GM08714 (cell line): ENCODE measurements around the gene VPS37C.
"Not testable (repeated sequence)": the region's sequence is repeated elsewhere in the genome, so short reads cannot be mapped to it uniquely, and the experiment has no call there.

Experiments
- H3K4me3 ChIP-seq: fragments of 200-500 bp; sonication (Bioruptor generic); 2 replicates; pipeline ENCODE4 v1.5.1; 2014; ENCODE audit warnings: mild to moderate bottlenecking, low read length, inconsistent platforms
- ZNF274 ChIP-seq: IDR thresholded peaks from 2 replicates; pipeline ENCODE4 v1.6.1; 2012; ENCODE audit warnings: mild to moderate bottlenecking, low read depth, low read length

Gene VPS37C

GRCh38 chr11:61113201-61113600 lies 48.0 kb downstream of the VPS37C start:
- no peak for TF ChIP-seq ZNF274

DNA sequence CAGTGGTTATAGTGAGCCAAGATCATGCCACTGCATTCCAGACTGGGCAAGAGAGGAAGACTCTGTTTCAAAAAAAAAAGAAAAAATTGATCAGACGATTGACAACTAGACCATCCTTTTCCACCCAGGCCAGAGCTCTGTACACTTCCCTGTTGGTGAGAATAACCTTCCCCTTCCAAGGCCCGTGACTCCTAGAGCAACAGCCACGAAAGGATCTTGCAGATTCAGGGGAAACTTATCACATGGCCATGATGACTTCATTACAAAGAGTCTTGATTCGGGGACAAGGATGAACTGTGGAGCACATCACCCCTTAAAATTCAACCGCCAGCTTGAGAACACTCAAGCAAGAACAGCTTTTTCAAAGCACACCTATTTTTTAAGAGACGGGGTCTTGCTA lies 48.7 kb downstream of the VPS37C start:
- H3K4me3 ChIP-seq, result no peak overlapping the region
- TF ChIP-seq ZNF274, result no peak

More at GRCh38 chr11:61113201-61113600, 48.0 kb downstream of the VPS37C start:
- no peak overlapping the region for H3K4me3 ChIP-seq

DNA sequence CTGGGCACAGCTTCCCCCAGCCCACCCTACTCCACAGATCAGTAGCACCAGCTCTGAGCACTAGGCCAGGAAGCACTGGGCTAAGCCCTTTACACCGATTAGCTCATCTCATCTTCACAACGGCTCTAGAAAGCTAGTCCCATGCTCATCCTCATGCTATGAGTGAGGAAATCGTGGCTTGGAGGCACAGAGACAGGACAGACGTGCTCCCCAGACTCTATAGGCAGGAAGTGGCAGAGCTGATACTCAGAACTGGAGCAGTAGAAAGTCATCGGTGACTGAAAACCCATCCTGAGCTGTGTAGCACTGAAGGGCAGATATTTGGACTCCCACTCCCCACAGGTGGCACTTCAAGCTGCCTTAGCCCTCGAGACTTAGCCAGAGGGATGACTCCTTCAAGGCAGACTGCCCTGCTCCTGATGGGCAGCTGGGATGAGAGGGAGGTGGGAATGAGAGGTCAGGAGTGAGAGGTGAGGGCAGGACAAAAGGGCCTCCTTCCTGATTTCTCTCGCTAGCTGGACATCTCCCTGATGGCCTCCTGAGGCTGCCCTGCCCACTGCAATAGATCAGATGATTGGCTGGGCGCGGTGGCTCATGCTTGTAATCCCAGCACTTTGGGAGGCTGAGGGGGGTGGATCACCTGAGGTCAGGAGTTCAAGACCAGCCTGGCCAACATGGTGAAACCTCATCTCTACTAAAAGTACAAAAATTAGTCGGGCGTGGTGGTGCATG lies 49.3 kb downstream of the VPS37C start:
- no peak for TF ChIP-seq ZNF274
- H3K4me3 ChIP-seq, result no peak overlapping the region

DNA sequence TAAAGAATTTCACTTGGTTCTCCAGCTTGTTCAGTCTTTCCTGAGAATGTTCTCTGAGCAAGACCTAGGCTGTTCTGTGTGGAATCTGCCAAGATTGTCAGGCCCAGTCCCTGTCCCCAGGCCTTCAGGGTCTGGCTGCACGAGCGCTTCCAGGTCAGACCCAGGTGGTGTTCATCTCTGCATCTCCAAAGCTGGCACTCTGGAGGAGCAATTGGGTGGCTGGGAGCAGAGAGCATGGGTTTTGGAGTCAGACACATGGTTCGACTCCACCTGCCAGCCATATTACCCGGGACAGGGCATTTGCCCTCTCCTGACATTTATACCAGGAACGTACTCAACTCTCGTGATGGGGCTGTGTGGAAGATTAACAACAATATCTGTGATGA lies 50.2 kb downstream of the VPS37C start:
- H3K4me3 ChIP-seq, result no peak overlapping the region
- TF ChIP-seq ZNF274, result no peak

DNA sequence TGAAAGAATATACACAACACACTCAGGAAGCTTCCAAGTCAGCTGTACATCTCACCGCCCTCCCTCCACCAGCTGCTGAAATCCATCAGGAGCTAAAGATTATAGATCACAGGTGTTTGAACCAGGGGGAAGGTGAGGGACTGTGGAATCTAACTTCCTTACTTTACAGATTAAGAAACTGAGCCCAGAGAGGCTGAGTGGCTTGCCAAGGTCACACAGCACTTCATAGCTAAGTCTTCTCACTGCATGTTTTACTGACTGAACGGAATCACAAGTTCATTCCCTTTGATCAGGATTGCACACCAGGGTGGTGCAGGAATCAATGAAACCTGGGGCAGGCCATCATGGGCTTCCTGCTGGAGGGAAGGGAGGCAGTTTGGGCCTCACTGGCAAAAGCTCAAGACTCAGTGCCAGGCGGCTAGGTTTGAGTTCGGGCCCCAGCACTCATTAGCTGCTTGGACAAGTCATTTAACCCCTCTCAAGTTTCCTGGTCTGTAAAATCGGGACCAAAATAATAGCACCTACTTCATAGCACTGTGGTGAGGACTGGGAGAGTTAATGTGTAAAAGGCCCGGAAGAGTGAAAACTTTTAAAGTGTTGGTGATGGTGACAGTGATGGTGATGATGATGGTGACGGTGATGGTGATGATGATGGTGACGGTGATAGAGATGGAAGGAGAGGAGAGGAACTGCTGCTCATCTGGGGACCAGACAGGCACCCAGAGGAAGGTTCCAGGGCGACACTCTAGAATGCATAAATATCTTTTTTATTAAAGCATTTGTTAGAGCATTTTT lies 50.8 kb downstream of the VPS37C start:
- H3K4me3 ChIP-seq, result no peak overlapping the region
- no peak for TF ChIP-seq ZNF274

DNA sequence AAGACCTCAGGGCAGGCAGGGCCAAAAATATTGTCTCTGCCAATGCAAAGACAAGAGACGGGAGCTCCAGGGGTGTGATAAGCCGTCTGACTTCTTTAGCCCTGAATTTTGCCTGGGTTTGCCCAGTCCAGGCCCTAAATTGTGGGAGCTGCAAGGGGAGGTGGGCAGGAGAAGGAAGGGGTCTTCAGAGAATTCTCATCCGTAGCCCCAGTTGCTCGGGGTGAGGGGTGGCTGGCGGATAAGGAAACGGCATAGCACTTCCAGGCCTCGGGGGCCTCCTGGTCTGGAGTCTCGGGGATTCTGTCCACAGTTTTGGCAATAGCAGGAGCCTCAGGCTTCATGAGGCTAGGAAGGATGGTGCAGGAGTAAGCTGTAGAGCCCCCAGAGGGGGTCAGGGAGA lies 51.6 kb downstream of the VPS37C start:
- no peak for TF ChIP-seq ZNF274
- no peak overlapping the region for H3K4me3 ChIP-seq

DNA sequence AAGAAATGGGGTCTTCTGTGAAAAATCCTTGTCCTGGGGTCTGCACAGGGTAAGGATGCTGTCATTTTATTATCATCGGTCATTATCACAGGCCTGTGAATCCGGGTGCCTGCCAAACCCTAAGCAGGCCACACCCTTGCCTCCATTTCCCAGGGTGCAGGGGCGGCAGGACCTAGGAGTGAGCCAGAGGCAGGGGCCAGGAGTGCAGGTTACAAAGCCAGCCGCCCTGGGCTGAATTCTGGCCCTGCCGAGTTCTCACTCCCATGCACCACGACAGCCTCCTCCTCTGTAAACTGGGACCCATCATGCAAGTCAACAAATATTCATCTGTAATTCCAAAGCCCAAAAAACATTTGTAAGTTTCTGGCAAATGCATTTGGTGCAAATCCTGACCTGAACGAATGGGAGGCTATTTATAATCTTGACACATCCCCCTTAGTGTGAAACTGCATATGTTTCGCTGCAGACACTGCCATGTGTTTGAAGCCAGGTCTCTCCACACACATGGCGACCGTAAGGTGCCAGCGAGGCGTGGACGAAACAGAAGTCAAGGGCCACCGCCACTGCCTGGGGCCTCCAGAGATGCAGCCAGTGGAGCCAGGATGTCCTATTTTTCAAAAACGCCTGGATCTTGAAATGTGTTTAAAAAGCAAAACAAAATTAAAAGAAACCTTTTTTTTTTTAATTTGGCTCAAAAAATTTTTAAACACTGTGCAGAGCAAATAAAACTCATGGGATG lies 52.2 kb downstream of the VPS37C start:
- H3K4me3 ChIP-seq, result no peak overlapping the region
- TF ChIP-seq ZNF274, result no peak

DNA sequence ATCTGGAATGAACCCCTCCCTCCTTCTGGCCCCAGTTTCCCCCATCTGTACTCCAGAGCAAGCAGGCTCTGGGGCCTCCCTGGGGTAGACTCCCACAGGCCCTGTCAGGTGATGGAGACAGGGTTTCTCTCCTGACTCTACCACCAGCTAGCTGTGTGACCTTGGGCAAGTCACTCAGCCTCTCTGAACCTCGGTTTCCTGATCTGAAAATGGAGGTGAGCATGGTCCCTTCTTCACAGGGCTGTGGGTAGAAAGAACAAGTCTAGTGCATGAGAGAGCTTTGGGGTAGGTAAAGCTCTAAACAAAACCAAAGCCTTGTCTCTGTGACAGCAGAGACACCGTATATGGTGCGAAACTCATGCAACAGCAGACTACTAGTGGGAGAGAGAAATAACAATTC lies 53.3 kb downstream of the VPS37C start:
- H3K4me3 ChIP-seq, result no peak overlapping the region
- no peak for TF ChIP-seq ZNF274

DNA sequence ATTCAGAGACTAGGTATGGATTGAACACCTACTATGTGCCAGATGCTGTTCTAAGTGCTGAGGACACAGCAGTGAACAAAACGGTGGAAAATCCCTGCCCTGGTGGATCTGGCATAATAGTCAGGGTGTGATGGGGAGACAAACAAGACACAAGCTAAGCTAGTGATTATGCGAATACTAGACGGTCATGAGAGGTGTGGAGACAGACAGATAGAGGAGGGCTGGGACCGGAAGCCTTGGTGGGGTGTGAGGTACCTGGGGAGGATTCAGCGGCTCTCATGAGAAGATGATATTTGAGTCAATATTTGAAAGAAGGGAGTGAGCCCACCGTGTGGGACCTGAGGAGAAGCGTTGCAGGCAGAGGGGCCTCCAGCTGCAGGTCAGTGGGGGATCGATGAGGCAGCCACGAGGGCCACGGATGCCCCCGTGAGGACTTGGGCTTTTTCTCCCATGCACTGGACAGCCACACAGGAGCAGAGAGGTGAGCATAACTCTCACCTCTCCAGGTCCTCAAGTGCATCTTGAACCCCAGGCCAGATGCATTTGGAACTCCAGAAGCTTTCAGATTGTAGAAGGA lies 54.2 kb downstream of the VPS37C start:
- TF ChIP-seq ZNF274, result no peak
- no peak overlapping the region for H3K4me3 ChIP-seq

DNA sequence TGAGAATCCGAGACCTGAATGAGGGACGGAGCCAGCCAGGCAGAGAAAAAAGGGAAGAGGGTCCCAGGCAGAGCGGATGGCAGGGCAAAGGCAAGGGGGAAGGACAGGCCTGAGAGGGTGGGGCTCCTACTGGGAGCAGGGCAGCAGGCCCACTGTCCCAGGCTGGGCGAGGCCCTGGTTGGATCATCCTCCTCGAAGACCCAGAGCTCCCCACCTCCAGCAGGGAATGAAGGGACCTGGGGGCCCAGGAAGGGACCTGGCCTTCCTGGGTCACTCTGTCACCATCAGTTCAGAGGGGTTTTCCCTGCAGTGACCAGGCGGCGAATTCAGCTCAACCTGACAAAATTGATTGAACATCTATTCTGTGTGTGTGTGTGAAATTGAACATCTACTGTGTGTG lies 54.9 kb downstream of the VPS37C start:
- no peak overlapping the region for H3K4me3 ChIP-seq
- TF ChIP-seq ZNF274, result no peak

DNA sequence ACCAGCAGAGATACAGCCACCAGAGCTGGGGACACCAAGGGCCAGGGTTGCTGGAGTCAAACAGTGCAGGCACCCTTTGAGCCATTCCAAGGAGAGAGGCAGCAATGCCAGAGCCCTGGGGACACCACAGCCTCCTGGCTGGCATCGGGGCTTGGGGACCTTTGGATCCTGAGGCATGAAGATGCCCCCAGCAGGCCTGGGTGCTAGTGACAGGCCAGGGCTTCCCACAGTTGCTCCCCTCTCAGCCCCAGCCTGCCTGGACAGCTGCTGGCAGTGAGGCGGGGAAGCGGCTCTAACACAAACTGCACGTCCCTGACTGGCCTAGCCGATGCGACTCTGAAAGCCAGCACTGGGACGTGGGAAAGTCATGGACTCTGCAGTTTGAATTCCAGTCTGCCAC lies 56.3 kb downstream of the VPS37C start:
- no peak for TF ChIP-seq ZNF274
- H3K4me3 ChIP-seq, result no peak overlapping the region

DNA sequence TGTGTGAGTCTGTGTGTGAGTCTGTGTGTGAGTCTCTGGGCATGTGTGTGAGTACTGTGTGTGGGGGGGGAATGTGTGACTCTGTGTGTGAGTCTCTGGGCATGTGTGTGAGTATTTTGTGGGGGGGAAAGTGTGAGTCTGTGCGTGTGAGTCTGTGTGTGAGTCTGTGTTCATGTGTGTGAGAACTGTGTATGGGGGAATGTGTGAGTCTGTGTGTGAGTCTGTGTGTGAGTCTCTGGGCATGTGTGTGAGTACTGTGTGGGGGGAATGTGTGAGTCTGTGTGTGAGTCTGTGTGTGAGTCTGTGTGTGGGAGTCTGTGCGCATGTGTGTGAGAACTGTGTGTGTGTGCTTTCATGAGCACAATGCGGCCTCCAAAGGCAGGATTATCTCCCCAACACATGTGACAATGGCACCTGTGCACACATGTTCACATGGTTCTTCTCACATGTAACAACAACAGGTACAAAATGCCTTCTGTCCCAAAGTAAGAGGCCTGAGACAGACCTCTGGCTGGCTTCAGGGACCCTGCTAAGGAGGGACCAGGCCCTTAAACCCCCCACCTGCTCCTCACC lies 57.3 kb downstream of the VPS37C start:
- TF ChIP-seq ZNF274, result no peak
- no peak overlapping the region for H3K4me3 ChIP-seq

GRCh38 chr11:61102667-61103571 lies 58.3 kb downstream of the VPS37C start:
- TF ChIP-seq ZNF274, result no peak

GRCh38 chr11:61098778-61099177 lies 62.4 kb downstream of the VPS37C start:
- no peak overlapping the region for H3K4me3 ChIP-seq
- TF ChIP-seq ZNF274, result no peak

More at GRCh38 chr11:61102667-61103571, 58.3 kb downstream of the VPS37C start:
- no peak overlapping the region for H3K4me3 ChIP-seq

GRCh38 chr11:61098261-61098660 lies 63.0 kb downstream of the VPS37C start:
- H3K4me3 ChIP-seq, result not testable (repeated sequence)
